Measurements from ENCODE around the gene TMEFF2. TPM values are rescaled to one million over a fixed set of nuclear protein-coding genes. Genes with fewer than 3 reads are reported as not detected.
"Not testable (repeated sequence)": the region's sequence is repeated elsewhere in the genome, so short reads cannot be mapped to it uniquely, and the experiment has no call there.

Gene TMEFF2
- polyA plus RNA-seq, 1 donor: 2.3 TPM

DNA sequence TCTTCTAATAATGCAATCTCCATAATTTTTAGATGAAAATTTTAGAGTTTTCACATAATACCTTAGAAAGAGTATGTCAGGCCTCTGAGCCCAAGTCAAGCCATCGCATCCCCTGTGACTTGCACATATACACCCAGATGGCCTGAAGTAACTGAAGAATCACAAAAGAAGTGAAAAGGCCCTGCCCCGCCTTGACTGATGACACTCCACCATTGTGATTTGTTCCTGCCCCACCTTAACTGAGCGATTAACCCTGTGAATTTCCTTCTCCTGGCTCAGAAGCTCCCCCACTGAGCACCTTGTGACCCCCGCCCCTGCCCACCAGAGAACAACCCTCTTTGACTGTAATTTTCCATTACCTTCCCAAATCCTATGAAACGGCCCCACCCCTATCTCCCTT lies 64.4 kb downstream of the TMEFF2 start:
- not testable (repeated sequence) for H3K27me3 ChIP-seq (ENCODE audit: control insufficient read depth, insufficient read depth, low read length); H3K4me1 ChIP-seq (ENCODE audit: control insufficient read depth, insufficient read depth, low read length); H3K36me3 ChIP-seq (ENCODE audit: control insufficient read depth, insufficient read depth, low read length); H3K27ac ChIP-seq (ENCODE audit: low read length); H3K9me3 ChIP-seq (ENCODE audit: control insufficient read depth, low read depth, low read length); DNase-seq; H3K4me3 ChIP-seq (ENCODE audit: low read length)
- no CpG with 5 or more reads among the region's 5 CpGs for WGBS (ENCODE audit: insufficient coverage, low lambda C conversion rate)

- no peaks in the 10 kb centered on the region for H3K27me3 ChIP-seq (ENCODE audit: control insufficient read depth, insufficient read depth, low read length)
- no peaks in the 10 kb centered on the region for H3K4me1 ChIP-seq (ENCODE audit: control insufficient read depth, insufficient read depth, low read length)
- no peak overlapping the region for H3K27ac ChIP-seq (ENCODE audit: low read length)
- WGBS (ENCODE audit: insufficient coverage, low lambda C conversion rate): no CpG with 5 or more reads among the region's 4 CpGs
- no peaks in the 10 kb centered on the region for H3K36me3 ChIP-seq (ENCODE audit: control insufficient read depth, insufficient read depth, low read length)
- H3K9me3 ChIP-seq (ENCODE audit: control insufficient read depth, low read depth, low read length): no peaks in the 10 kb centered on the region
- no peak overlapping the region for H3K4me3 ChIP-seq (ENCODE audit: low read length)
- DNase-seq: no peak
Observed at GRCh38 chr2:192128655-192129054, 66.1 kb downstream of the TMEFF2 start.

DNA sequence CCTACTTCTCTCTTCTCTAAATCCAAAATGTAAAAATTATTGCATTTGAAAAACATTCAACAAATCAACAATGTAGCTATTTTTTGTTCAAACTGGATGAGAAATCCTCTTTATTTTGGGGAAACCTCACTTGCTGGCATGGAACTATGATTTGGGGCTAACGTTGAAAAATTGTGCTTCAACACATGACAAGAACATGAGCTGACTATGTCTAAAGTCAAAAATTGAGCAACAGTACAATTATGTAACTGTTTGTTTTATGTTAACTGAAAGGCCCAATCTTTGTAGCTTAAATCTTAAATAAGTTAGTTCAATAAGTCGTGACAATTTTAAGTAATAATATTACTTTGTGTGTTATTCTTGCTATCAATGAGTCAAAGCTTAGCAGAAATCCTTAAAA lies 67.3 kb downstream of the TMEFF2 start:
- H3K9me3 ChIP-seq (ENCODE audit: control insufficient read depth, low read depth, low read length): no peaks in the 10 kb centered on the region
- H3K36me3 ChIP-seq (ENCODE audit: control insufficient read depth, insufficient read depth, low read length): no peaks in the 10 kb centered on the region
- WGBS (ENCODE audit: insufficient coverage, low lambda C conversion rate): 64% methylated on average over 1 of the region's 2 CpGs
- no peak for DNase-seq
- H3K27me3 ChIP-seq (ENCODE audit: control insufficient read depth, insufficient read depth, low read length): no peaks in the 10 kb centered on the region
- H3K4me3 ChIP-seq (ENCODE audit: low read length): no peak overlapping the region
- H3K27ac ChIP-seq (ENCODE audit: low read length): no peak overlapping the region
- no peaks in the 10 kb centered on the region for H3K4me1 ChIP-seq (ENCODE audit: control insufficient read depth, insufficient read depth, low read length)

DNA sequence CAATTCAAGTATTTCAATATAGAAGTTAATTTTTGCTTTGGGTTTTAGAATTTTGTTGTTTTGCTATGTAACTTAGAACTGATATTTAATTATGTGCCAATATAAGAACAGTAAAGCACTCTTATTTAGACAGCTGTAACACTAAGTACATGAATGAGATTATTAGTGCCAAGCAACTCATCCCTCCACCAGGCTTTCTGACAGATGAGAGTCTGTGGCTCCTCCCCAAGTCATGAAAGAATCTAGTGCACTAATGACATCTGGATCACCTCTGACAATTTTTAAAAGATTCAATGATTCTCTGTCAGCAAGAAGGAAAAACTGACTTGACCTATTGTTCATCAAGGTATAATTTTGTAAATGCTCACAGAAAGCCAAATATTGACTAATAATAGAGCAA lies 67.8 kb downstream of the TMEFF2 start:
- Histone ChIP-seq H3K27me3 (ENCODE audit: control insufficient read depth, insufficient read depth, low read length) (no peaks in the 10 kb centered on the region), H3K36me3 (ENCODE audit: control insufficient read depth, insufficient read depth, low read length) (no peaks in the 10 kb centered on the region), H3K4me3 (ENCODE audit: low read length) (no peak overlapping the region), H3K4me1 (ENCODE audit: control insufficient read depth, insufficient read depth, low read length) (no peaks in the 10 kb centered on the region), H3K9me3 (ENCODE audit: control insufficient read depth, low read depth, low read length) (no peaks in the 10 kb centered on the region), H3K27ac (ENCODE audit: low read length) (no peak overlapping the region)
- DNase-seq: no peak

DNA sequence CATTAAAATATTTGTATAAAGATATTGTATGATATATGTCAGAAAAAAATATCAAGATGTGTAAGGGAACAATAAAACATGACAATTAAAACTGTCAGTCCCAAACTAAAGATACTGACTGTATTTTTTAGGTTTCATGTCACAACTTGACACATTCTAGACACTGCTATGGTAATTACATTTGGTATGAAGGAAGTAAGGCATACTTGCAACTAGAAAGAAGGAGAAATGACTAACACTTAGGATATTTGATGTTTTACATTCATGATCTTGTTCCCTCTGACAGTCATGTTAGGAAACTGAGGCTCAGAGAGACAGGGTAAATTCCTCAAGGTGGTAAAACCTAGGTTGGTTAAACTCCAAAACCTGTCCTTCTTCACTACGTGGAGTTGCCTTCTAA lies 68.3 kb downstream of the TMEFF2 start:
- H3K4me1 ChIP-seq (ENCODE audit: control insufficient read depth, insufficient read depth, low read length): no peaks in the 10 kb centered on the region
- no peak overlapping the region for H3K27ac ChIP-seq (ENCODE audit: low read length)
- no peak for DNase-seq
- no peak overlapping the region for H3K4me3 ChIP-seq (ENCODE audit: low read length)
- H3K9me3 ChIP-seq (ENCODE audit: control insufficient read depth, low read depth, low read length): no peaks in the 10 kb centered on the region
- H3K27me3 ChIP-seq (ENCODE audit: control insufficient read depth, insufficient read depth, low read length): no peaks in the 10 kb centered on the region
- H3K36me3 ChIP-seq (ENCODE audit: control insufficient read depth, insufficient read depth, low read length): no peaks in the 10 kb centered on the region
- WGBS (ENCODE audit: insufficient coverage, low lambda C conversion rate): no CpG with 5 or more reads among the region's 1 CpG

GRCh38 chr2:192124571-192124970 lies 70.2 kb downstream of the TMEFF2 start:
- Histone ChIP-seq H3K9me3 (ENCODE audit: control insufficient read depth, low read depth, low read length) (no peaks in the 10 kb centered on the region), H3K4me3 (ENCODE audit: low read length) (no peak overlapping the region), H3K27ac (ENCODE audit: low read length) (no peak overlapping the region), H3K36me3 (ENCODE audit: control insufficient read depth, insufficient read depth, low read length) (no peaks in the 10 kb centered on the region), H3K4me1 (ENCODE audit: control insufficient read depth, insufficient read depth, low read length) (no peaks in the 10 kb centered on the region), H3K27me3 (ENCODE audit: control insufficient read depth, insufficient read depth, low read length) (no peaks in the 10 kb centered on the region)
- WGBS (ENCODE audit: insufficient coverage, low lambda C conversion rate): no CpG with 5 or more reads among the region's 1 CpG
- no peak for DNase-seq

DNA sequence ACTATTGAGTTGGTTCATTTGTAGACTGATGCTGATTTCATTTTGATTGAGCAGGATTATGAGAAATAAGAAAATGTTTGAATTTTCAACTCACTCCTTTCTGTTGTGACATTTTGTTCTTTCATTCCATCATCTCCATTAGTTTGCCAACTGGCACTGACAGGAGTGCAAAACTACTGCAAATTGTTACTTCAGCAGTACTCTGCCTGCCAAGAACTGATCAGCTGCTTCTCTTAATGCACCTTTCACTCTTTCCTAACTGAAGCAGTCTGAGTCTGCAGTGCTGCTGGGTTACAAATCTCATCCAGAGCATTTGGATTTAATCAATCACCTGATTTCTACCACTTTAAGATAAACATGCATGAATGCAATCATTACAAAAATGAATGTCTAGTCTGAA lies 70.9 kb downstream of the TMEFF2 start:
- no peaks in the 10 kb centered on the region for H3K36me3 ChIP-seq (ENCODE audit: control insufficient read depth, insufficient read depth, low read length)
- no peak overlapping the region for H3K27ac ChIP-seq (ENCODE audit: low read length)
- H3K4me3 ChIP-seq (ENCODE audit: low read length): no peak overlapping the region
- no peaks in the 10 kb centered on the region for H3K27me3 ChIP-seq (ENCODE audit: control insufficient read depth, insufficient read depth, low read length)
- no peak for DNase-seq
- H3K9me3 ChIP-seq (ENCODE audit: control insufficient read depth, low read depth, low read length): no peaks in the 10 kb centered on the region
- no peaks in the 10 kb centered on the region for H3K4me1 ChIP-seq (ENCODE audit: control insufficient read depth, insufficient read depth, low read length)

DNA sequence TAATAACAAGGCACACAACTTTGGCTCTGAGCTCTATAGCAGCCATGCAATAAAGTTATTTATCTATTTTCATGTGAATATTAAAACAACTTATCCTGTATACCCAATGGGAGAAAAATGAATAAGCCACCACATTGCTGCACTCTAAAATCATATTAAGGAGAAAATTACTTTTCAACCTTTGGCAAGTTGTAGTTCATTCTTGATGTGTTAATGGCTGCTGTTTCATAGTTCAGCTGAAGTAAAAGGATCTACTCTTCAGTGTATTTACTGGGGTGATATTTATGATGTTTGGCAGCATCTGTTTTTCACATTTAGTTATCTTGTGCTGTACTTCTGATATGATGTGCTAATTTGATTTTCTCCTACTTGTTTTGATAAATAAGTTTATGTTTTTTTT lies 71.8 kb downstream of the TMEFF2 start:
- Histone ChIP-seq H3K27me3 (ENCODE audit: control insufficient read depth, insufficient read depth, low read length) (no peaks in the 10 kb centered on the region), H3K27ac (ENCODE audit: low read length) (no peak overlapping the region), H3K36me3 (ENCODE audit: control insufficient read depth, insufficient read depth, low read length) (no peaks in the 10 kb centered on the region), H3K4me3 (ENCODE audit: low read length) (no peak overlapping the region), H3K9me3 (ENCODE audit: control insufficient read depth, low read depth, low read length) (no peaks in the 10 kb centered on the region), H3K4me1 (ENCODE audit: control insufficient read depth, insufficient read depth, low read length) (no peaks in the 10 kb centered on the region)
- no peak for DNase-seq

- Histone ChIP-seq H3K4me3 (ENCODE audit: low read length) (no peak overlapping the region), H3K9me3 (ENCODE audit: control insufficient read depth, low read depth, low read length) (no peaks in the 10 kb centered on the region), H3K27ac (ENCODE audit: low read length) (no peak overlapping the region), H3K27me3 (ENCODE audit: control insufficient read depth, insufficient read depth, low read length) (no peaks in the 10 kb centered on the region), H3K36me3 (ENCODE audit: control insufficient read depth, insufficient read depth, low read length) (no peaks in the 10 kb centered on the region), H3K4me1 (ENCODE audit: control insufficient read depth, insufficient read depth, low read length) (no peaks in the 10 kb centered on the region)
- no peak for DNase-seq
- WGBS (ENCODE audit: insufficient coverage, low lambda C conversion rate): no CpG with 5 or more reads among the region's 1 CpG
Observed at GRCh38 chr2:192122141-192122540, 72.6 kb downstream of the TMEFF2 start.

GRCh38 chr2:192119536-192119935 lies 75.2 kb downstream of the TMEFF2 start:
- no CpG with 5 or more reads among the region's 1 CpG for WGBS (ENCODE audit: insufficient coverage, low lambda C conversion rate)

GRCh38 chr2:192117705-192118104 lies 77.0 kb downstream of the TMEFF2 start:
- Histone ChIP-seq H3K4me1 (ENCODE audit: control insufficient read depth, insufficient read depth, low read length) (no peaks in the 10 kb centered on the region), H3K9me3 (ENCODE audit: control insufficient read depth, low read depth, low read length) (no peaks in the 10 kb centered on the region), H3K27ac (ENCODE audit: low read length) (no peak overlapping the region), H3K36me3 (ENCODE audit: control insufficient read depth, insufficient read depth, low read length) (no peaks in the 10 kb centered on the region), H3K4me3 (ENCODE audit: low read length) (no peak overlapping the region), H3K27me3 (ENCODE audit: control insufficient read depth, insufficient read depth, low read length) (no peaks in the 10 kb centered on the region)
- WGBS (ENCODE audit: insufficient coverage, low lambda C conversion rate): 100% methylated on average over 2 of the region's 2 CpGs
- DNase-seq: no peak

More at GRCh38 chr2:192119536-192119935, 75.2 kb downstream of the TMEFF2 start:
- Histone ChIP-seq H3K27me3 (ENCODE audit: control insufficient read depth, insufficient read depth, low read length) (no peaks in the 10 kb centered on the region), H3K9me3 (ENCODE audit: control insufficient read depth, low read depth, low read length) (no peaks in the 10 kb centered on the region), H3K4me1 (ENCODE audit: control insufficient read depth, insufficient read depth, low read length) (no peaks in the 10 kb centered on the region), H3K36me3 (ENCODE audit: control insufficient read depth, insufficient read depth, low read length) (no peaks in the 10 kb centered on the region), H3K4me3 (ENCODE audit: low read length) (no peak overlapping the region), H3K27ac (ENCODE audit: low read length) (no peak overlapping the region)
- no peak for DNase-seq
